Activated naive CD4-positive, alpha-beta T cell treated with anti-CD3 and anti-CD28 coated beads, Interleukin-2, amount 50 U/mL, for 72 hours (primary cell): ENCODE results near the gene HYOU1. TPM values are rescaled to one million over a fixed set of nuclear protein-coding genes. Genes with fewer than 3 reads are reported as not detected.
"Not testable (repeated sequence)": the region's sequence is repeated elsewhere in the genome, so short reads cannot be mapped to it uniquely, and the experiment has no call there.

Source experiments
- ATAC-seq, 2 donors: fragments of 150-1000 bp; cut with Tn5 transposase; 2 replicates each; pipeline ENCODE4 v1.10.0; 2021; ENCODE audit warnings: mild to moderate bottlenecking in 2 of 2, moderate library complexity in 2 of 2
- DNase-seq, 2 donors: peaks; one replicate each; pipeline ENCODE4 v3.0.0; 2021 to 2022; ENCODE audit warnings: low spot score in 2 of 2
- H3K27ac Mint-ChIP-seq, 2 donors: one replicate each; pipeline ENCODE4 v1.8.0; 2022; ENCODE audit warnings: mild to moderate bottlenecking in 2 of 2, mixed read lengths in 2 of 2
- H3K36me3 Mint-ChIP-seq, 2 donors: one replicate each; pipeline ENCODE4 v1.8.0; 2022; ENCODE audit warnings: mixed read lengths in 2 of 2
- H3K9me3 Mint-ChIP-seq, 2 donors: one replicate each; pipeline ENCODE4 v1.8.0; 2022; ENCODE audit warnings: mixed read lengths in 2 of 2
- total RNA-seq, 2 donors: library from RNA; stranded (reverse); gene quantifications; one replicate each; pipeline ENCODE4 v1.2.3, GENCODE V29; 2022

HYOU1 gene
- total RNA-seq, 2 donors from 2014 or later: 71.7 to 117 TPM

DNA sequence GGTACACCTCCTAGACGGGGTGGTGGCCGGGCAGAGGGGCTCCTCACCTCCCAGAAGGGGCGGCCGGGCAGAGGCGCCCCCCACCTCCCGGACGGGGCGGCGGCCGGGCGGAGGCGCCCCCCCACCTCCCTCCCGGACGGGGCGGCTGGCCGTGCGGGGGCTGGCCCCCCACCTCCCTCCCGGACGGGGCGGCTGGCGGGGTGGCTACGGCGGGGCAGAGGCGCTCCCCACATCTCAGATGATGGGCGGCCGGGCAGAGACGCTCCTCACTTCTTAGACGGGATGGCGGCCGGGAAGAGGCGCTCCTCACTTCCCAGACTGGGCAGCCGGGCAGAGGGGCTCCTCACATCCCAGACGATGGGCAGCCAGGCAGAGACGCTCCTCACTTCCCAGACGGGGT is 2.1 kb upstream of the HYOU1 start:
- DNase-seq, H3K9me3 Mint-ChIP-seq, ATAC-seq, H3K27ac Mint-ChIP-seq: not testable (repeated sequence)
- H3K36me3 Mint-ChIP-seq: peaks cover 26 to 36% of the 10 kb centered on the region in 2 donors

DNA sequence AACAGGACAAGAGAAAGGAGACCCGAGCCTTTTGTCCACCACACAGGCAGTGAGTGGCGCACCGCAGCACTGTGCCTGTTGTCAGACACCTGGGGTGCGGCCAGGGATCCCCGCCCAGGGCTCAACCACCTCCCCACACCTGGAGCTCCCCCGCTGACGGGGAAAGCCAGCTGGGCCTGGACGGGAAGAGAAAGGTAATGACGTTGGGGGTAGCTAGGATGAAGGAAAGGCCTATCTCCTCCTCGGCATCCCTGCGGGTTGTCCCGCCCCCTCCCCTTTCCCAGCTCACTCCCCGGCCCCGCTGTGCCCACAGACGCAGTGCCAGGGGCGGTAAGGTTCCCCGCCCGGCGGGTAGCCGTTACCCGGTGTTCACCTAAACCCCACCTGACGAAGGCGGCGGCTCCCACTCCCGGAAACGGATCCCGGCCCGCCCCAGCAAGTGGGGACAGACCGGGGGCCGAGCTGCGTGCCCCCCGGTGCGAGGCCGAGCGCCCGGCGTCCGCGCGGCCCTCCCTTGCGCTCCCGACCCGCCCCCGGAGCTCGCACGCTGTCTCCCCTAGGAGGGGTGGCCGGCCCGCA is 495 bp downstream of the HYOU1 start:
- peak; percentile 37 to 73 for DNase-seq
- Mint-ChIP-seq H3K36me3 (peaks cover 41 to 51% of the 10 kb centered on the region in 2 donors), H3K27ac (peak overlapping the region; percentile 91 to 99), H3K9me3 (no peaks in the 10 kb centered on the region)
- ATAC-seq: peak; percentile 2 to 12

DNA sequence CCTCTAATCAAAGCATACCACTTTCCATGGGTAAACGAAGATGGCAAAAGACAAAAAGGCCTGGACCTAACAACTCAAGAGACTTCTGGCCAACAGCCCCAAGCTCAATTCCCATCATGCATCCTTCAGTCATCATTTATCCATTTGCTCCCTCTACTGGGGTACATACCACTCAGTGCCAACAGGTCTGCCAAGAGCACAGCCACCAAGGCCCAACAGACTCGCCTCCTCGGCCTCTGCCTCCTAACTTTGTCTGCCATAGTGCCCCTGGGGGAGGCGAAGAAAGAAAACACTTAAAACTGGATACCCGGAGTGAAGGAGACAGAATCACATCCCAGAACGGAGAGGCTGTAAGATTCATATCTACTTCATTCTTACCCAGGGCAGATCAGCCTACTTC is 1.1 kb downstream of the HYOU1 start:
- ATAC-seq (no peak), DNase-seq (peak in 1 of 2 donors; percentile 39)
- H3K9me3 Mint-ChIP-seq: no peaks in the 10 kb centered on the region
- peak overlapping the region; percentile 91 to 94 for H3K27ac Mint-ChIP-seq
- peaks cover 41 to 51% of the 10 kb centered on the region in 2 donors for H3K36me3 Mint-ChIP-seq

DNA sequence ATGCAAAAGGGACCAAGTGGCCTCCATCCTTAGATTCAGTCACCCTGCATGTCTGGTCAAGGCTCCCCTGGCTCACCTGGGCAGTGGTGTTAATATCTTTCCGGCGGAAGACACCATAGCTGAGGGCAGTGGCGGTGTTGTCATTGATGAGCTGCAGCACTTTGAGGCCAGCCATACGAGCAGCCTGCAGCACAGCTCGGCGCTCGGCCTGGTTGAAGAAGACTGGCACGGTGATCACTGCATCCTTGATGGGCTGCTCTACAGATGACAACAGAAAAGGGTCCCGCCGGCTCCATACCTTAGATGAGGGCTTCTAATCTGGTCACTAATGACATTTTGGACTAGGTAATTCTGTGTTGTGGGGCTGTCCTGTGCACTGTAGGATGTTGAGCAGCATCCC is 2.6 kb downstream of the HYOU1 start:
- no peak overlapping the region for H3K27ac Mint-ChIP-seq

DNA sequence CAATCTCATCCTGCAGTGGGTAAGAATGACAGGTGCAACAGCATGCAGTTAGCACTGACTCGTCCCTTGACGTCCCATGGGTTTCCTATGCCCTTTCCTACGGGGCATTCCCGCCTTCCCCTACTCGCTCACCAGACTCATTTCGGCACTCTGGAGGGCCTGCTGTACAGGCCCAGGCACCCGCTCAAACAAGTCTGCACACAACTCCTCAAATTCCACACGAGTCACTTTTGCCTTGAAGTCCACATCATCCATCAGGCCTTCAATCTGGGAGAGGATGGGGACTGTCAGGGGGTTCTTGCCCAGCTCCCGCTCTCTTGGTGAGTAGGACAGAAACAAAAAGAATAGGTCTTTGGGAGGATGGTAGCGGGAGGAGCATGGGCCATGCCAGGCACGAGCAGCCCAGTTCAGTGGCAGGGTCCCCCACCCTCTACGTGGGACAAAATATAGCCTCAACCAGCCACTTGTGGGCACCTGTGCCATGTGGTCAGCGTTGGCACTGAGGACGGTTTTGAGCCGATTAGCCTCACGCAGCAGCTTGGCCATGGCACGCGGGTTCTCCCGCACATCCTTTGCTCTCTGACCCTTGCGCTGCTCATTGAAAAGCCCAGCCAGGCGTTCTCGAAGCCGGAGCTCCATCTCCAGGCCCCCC is 4.7 kb downstream of the HYOU1 start:
- Mint-ChIP-seq H3K36me3 (peaks cover 48 to 56% of the 10 kb centered on the region in 2 donors), H3K9me3 (no peaks in the 10 kb centered on the region), H3K27ac (peak overlapping the region; percentile 53 to 63)
- no peak for ATAC-seq
- DNase-seq: no peak

More for the DNA sequence above, 2.6 kb downstream of the HYOU1 start:
- H3K9me3 Mint-ChIP-seq: no peaks in the 10 kb centered on the region
- peaks cover 47 to 51% of the 10 kb centered on the region in 2 donors for H3K36me3 Mint-ChIP-seq
- no peak for ATAC-seq
- no peak for DNase-seq

DNA sequence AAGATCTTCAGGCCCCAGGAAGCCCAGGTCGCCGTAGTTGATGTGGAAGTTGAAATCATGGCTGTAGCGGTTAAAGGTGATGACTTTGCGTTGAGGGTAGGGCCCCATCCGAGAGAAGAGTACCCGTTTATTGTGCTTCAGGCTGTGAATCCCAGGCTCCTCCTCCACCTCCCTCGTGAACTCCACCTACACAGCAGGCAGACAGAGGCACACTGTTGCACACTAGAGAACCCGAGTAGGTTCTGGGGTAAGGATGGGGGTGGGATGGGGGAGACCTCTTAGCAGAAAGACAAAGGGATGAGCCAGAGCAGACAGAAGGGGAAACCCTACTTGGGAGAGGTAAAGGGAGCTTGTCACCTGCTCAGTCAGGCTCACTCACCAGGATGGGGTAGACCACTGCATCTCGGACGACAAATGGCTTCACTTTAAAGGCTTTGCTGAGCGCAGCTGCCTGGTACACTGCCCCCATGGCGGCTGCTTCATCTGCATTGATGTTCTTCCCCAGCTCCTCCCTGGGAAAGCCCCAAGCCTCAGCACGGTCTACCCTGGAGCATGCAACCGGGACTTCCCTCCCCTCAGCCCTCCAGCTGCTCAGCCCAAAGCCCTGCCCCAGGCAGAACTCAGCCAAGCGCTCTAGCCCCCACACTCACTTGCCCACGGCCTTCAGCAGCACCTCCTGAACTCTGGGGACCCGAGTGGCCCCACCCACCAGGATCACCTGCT is 5.4 kb downstream of the HYOU1 start:
- H3K9me3 Mint-ChIP-seq: no peaks in the 10 kb centered on the region
- no peak for DNase-seq
- ATAC-seq: peak in 1 of 2 donors; percentile 22
- H3K27ac Mint-ChIP-seq: peak overlapping the region; percentile 53 to 58
- H3K36me3 Mint-ChIP-seq: peaks cover 44 to 60% of the 10 kb centered on the region in 2 donors

DNA sequence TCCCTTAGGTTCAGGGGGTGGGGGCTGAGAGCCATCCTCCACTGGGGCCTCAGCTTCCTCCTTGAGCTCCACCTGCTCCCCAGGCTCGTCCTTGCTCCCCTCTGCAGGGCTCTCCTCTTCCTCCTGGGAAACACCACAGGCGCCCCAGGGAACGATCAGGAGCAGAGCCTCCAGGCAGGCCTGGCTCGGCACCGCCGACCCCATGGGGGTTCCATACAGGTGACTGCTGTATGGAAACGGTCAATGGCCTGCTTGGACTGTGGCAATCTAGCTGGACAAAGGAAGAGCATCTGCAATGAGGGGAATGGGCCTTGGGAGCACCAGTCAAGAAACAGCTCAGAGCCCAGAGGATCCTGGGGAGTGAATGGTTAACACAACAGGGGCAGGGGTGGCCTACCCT is 7.9 kb downstream of the HYOU1 start:
- ATAC-seq (no peak), DNase-seq (no peak)
- no peaks in the 10 kb centered on the region for H3K9me3 Mint-ChIP-seq
- peaks cover 28 to 44% of the 10 kb centered on the region in 2 donors for H3K36me3 Mint-ChIP-seq
- H3K27ac Mint-ChIP-seq: peak overlapping the region; percentile 67 to 93

DNA sequence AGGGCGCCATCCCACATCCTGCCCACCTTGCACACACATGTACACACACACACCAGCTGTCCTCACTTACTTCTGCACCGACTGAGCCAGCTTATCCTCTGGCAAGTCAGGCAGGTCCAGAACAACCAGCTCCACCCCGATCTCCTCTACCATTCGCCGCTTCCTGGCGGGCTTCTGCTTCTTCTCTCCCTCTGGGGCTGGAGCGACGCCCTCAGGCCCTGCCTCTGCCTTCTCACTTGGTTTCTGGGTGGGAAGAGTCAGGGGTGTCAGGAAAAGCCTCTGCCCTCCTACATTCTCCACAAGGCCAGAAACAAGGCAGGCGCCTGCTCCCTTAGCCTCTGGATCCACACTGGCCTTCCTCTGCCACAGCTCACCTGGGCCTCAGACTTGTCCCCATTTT is 8.4 kb downstream of the HYOU1 start:
- ATAC-seq: no peak
- DNase-seq: no peak
- Mint-ChIP-seq H3K36me3 (peaks cover 28 to 40% of the 10 kb centered on the region in 2 donors), H3K9me3 (no peaks in the 10 kb centered on the region), H3K27ac (peak overlapping the region; percentile 67 to 93)

DNA sequence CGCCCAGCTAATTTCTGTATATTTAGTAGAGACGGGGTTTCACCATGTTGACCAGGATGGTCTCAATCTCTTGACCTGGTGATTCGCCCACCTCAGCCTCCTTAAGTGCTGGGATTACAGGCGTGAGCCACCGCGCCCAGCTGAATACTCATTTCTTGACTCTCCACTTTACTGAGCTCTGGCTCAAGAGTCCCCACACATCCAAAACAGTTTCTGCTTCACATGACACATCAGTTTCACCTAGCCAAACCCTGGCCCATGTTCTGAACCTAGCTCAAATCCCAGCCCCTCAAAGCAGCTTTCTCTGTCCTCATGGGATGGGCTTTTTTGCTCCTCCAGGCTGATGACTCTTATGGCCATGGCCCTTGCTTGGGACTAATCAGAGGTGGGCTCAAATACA is 9.8 kb downstream of the HYOU1 start:
- H3K27ac Mint-ChIP-seq: peak overlapping the region; percentile 53 to 79
- no peaks in the 10 kb centered on the region for H3K9me3 Mint-ChIP-seq
- peaks cover 16 to 30% of the 10 kb centered on the region in 2 donors for H3K36me3 Mint-ChIP-seq
- DNase-seq (no peak), ATAC-seq (peak; percentile 66 to 72)

DNA sequence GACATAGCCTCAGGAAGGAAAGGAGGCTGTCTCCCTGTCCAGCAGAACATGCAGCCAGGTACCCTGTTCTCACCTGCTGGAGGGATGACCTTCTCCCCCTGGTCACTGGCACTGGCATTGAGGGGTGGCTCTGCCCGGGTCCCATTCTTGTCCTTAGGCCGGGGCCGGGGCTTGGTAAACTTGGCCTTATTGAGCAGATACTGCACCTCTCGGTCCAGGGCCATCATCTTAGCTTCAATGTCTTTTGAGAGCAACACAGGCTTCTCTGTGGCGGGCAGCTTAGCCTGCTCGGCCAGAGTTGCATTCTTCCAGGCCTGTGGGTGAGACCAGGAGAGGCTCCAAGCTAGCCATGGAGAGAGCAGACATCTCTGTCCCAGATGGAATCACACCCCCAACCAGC is 10.5 kb downstream of the HYOU1 start:
- H3K9me3 Mint-ChIP-seq: no peaks in the 10 kb centered on the region
- no peak overlapping the region for H3K27ac Mint-ChIP-seq
- ATAC-seq: no peak
- peaks cover 12 to 30% of the 10 kb centered on the region in 2 donors for H3K36me3 Mint-ChIP-seq
- no peak for DNase-seq

DNA sequence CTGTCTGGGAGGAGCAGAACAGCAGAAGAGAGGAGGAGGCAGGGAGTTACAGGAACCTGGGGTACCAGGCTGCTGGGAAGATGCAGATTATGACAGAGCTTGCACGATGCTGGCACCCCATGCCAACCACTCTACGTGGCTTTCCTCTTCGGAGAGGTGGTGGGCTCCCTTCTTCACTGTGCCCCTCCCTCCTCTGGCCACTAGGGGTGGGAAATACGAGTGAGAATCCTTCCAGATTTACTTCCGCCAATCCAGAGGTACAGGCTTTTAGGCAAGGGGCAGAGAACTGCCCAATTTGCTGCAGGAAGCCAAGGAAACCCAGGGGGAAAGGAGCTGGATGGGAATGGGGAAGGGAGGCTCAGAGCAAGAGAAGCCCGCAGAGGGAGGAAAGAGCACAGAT is 12.3 kb downstream of the HYOU1 start:
- no peak for ATAC-seq
- H3K27ac Mint-ChIP-seq: peak overlapping the region in 1 of 2 donors; percentile 51
- peaks cover 12 to 26% of the 10 kb centered on the region in 2 donors for H3K36me3 Mint-ChIP-seq
- no peaks in the 10 kb centered on the region for H3K9me3 Mint-ChIP-seq
- DNase-seq: no peak

DNA sequence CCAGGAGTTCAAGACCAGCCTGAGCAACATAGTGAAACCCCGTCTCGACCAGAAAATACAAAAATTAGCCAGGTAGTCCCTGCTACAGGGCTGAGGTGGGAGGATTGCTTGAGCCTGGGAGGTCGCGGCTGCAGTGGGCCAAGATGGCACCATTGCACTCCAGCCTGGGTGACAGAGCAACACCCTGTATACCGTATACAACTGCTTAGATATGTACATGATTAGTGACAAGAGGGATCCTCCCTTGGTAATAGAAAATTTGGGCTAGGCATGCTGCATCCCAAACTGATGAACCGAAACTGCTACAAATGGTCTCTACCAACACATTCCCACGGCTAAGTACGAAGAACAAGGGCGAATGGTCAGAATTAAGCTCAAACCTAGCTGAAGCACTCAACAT is 14.1 kb downstream of the HYOU1 start:
- DNase-seq: no peak
- no peak overlapping the region for H3K27ac Mint-ChIP-seq
- H3K36me3 Mint-ChIP-seq: peaks cover 5 to 13% of the 10 kb centered on the region in 2 donors
- no peak for ATAC-seq
- H3K9me3 Mint-ChIP-seq: no peaks in the 10 kb centered on the region

DNA sequence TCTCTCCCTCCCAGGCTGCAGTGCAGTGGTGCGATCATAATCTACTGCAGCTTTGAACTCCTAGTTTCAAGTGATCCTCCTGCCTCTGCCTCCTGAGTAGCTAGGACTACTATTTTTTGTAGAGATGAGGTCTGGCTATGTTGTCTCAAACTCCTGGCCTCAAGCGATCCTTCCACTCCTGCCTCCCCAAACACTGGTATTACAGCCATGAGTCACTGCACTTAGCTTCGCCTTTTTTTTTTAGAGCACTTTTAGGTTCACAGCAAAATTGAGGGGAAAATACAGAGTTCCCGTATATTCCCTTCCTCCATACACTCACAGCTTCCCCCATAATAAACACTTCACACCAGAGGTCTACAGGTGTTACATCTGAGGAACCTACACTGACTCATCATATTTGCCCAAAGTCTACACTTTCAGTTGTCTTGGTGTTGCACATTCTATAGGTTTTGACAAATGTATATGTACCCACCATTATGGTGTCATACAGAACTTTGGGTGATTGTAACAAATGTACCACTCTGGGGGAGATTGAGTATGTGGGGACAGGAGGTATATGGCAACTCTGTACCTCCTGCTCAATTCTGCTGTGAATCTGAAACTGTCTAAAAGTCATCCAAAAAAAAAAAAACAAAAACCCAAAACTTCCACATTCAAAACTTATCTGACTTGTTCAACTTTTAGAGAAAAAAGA is 15.0 kb downstream of the HYOU1 start:
- Mint-ChIP-seq H3K9me3 (no peaks in the 10 kb centered on the region), H3K27ac (no peak overlapping the region), H3K36me3 (peaks cover 0 to 7% of the 10 kb centered on the region in 2 donors)
- no peak for DNase-seq
- peak; percentile 62 to 87 for ATAC-seq

DNA sequence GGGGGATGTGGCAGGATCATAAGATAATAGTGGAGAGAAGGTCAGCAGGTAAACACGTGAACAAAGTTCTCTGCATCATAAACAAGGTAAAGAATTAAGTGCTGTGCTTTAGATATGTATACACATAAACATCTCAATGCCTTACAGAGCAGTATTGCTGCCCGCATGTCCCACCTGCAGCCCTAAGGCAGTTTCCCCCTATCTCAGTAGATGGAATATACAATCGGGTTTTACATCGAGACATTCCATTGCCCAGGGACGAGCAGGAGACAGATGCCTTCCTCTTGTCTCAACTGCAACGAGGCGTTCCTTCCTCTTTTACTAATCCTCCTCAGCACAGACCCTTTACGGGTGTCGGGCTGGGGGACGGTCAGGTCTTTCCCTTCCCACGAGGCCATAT is 17.5 kb downstream of the HYOU1 start:
- H3K27ac Mint-ChIP-seq, DNase-seq, H3K36me3 Mint-ChIP-seq, H3K9me3 Mint-ChIP-seq, ATAC-seq: not testable (repeated sequence)

DNA sequence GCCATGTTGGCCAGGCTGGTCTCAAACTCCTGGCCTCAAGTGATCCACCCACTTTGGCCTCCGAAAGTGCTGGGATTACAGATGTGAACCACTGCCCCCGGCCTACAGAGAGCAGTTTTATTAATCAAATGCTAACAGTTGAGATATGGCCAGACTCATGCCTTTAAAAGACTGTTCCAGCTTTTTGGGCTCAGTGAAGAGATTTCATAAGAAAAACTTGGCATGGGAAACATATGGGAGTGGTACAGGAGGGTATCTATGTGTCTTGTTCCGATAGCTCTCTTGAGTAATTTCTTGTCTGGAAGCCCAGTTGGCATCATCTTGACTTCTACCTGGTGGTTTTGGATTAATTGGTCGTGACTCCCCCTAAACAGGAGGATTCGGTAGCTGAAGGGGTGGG is 18.1 kb downstream of the HYOU1 start:
- Mint-ChIP-seq H3K27ac (no peak overlapping the region), H3K36me3 (no peaks in the 10 kb centered on the region), H3K9me3 (no peaks in the 10 kb centered on the region)
- no peak for ATAC-seq
- no peak for DNase-seq

DNA sequence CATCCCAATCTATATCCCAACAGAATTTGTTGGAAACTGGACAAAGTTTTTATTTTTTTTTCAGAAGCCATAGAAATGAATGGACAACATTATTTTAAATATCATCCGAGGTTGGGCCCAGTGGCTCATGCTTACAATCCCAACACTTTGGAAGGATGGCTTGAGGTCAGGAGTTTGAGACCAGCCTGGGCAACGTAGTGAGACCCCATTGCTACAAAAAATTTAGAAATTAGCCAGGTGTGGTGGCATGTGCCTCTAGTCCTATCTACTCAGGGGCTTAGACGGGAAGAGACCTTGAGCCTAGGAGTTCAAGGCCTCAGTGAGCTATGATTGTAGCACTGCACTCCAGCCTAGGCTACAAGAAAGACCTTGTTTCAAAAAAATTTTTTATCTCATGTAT is 22.2 kb downstream of the HYOU1 start:
- H3K9me3 Mint-ChIP-seq: no peaks in the 10 kb centered on the region
- no peak overlapping the region for H3K27ac Mint-ChIP-seq
- no peaks in the 10 kb centered on the region for H3K36me3 Mint-ChIP-seq
- ATAC-seq: no peak
- no peak for DNase-seq

DNA sequence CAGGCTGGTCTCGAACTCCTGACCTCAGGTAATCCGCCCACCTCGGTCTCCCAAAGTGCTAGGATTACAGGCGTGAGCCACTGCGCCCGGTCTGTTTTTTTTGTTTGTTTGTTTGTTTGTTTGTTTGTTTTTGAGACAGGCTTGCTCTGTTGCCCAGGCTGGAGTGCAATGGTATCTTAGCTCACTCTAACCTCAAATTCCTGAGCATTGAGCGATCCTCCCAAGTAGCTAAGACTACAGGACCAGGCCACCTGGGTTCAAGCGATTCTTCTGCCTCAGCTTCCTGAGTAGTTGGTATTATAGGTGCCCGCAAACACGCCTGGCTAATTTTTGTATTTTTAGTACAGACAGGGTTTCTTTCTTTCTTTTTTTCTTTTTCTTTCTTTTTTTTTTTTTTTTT is 23.6 kb downstream of the HYOU1 start:
- H3K36me3 Mint-ChIP-seq, H3K9me3 Mint-ChIP-seq, H3K27ac Mint-ChIP-seq, ATAC-seq, DNase-seq: not testable (repeated sequence)
